Measurements from ENCODE around the gene RAB11FIP4. TPM values are rescaled to one million over a fixed set of nuclear protein-coding genes. Genes with fewer than 3 reads are reported as not detected.

RAB11FIP4 gene
- polyA plus RNA-seq, 1 donor: 16.3 TPM

GRCh38 chr17:31405890-31406371 is 14.5 kb downstream of the RAB11FIP4 start:
- no peak for DNase-seq

DNA sequence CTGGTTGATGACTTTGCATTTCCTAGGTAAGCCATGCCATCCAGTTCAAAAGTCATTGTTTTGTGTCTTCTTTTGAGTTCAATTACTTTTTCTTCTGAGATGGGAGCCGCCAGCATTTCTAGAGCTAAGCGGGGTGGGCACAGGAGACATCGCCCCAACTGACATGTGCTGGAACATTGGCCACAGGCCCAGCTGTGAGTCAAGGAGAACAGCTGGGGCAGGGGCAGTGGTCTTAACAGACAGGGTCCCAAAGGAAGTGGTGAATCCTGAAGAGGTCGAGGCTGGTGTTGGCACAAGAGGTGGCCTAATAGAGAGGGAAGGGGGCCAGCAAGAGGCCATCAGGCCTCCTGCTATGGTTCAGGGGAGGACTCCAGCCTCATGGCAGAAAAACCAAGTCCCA is 17.1 kb downstream of the RAB11FIP4 start:
- no peak for DNase-seq

- no peak for DNase-seq
These were observed 20.3 kb downstream of the RAB11FIP4 start for GRCh38 chr17:31411707-31412285.

DNA sequence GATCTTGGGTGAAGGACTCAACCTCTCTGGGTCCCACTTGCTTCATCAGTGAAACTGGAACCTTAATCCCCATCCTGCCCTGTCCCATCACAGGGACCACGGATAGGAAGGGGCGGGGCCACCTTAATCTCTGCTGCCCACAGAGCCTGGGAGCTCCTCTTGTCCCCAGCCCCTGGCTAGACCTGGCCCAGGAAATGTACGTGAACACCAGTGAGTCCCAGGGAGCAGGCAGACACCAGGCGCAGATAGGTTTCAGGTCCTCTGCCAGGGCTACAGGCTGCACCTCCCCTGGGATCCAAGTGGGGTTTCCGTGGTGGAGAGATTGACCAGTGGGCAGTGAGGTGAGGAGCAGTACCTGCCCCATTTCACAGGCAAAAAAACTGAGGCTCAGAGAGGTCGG is 21.0 kb downstream of the RAB11FIP4 start:
- no peak for DNase-seq

DNA sequence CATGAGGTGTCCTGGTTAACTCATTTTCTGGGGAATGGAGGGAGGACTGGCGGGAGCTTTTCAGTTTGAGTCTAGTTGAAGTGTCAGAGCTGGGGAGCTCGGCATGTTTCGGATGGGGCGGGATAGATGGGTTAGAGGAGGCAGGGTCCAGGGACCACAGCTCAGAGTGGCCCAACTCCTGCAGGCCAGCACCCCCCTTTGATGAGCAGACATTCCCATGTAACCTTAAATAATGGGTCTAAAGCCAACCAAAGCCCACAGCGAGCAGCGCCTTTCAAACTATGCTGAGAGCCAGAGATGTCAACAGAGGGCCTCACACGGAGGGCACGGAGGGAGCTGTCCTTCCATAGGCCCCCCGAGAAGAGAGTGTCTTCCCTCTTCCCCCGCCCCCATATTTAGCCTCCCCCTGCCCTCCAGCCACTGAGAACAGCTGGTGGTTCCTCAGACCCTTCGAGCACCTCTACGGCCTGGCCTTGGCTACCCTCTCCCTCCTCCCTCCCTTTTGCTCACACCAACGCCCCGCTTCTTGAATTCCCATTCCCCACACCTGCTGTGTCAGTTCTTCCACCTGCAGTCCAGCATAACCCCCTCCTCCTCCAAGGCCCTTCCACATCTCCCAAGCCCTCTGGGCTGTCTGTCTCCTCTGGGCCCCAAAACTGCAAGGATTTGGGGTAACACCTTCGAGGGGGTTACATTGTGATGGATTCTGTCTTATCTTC is 21.8 kb downstream of the RAB11FIP4 start:
- DNase-seq: no peak

- DNase-seq: no peak
These were observed 22.5 kb downstream of the RAB11FIP4 start for GRCh38 chr17:31413874-31414549.

- no peak for DNase-seq
These were observed 23.1 kb downstream of the RAB11FIP4 start for GRCh38 chr17:31414550-31414918.

GRCh38 chr17:31415004-31415454 is 23.6 kb downstream of the RAB11FIP4 start:
- DNase-seq: no peak

DNA sequence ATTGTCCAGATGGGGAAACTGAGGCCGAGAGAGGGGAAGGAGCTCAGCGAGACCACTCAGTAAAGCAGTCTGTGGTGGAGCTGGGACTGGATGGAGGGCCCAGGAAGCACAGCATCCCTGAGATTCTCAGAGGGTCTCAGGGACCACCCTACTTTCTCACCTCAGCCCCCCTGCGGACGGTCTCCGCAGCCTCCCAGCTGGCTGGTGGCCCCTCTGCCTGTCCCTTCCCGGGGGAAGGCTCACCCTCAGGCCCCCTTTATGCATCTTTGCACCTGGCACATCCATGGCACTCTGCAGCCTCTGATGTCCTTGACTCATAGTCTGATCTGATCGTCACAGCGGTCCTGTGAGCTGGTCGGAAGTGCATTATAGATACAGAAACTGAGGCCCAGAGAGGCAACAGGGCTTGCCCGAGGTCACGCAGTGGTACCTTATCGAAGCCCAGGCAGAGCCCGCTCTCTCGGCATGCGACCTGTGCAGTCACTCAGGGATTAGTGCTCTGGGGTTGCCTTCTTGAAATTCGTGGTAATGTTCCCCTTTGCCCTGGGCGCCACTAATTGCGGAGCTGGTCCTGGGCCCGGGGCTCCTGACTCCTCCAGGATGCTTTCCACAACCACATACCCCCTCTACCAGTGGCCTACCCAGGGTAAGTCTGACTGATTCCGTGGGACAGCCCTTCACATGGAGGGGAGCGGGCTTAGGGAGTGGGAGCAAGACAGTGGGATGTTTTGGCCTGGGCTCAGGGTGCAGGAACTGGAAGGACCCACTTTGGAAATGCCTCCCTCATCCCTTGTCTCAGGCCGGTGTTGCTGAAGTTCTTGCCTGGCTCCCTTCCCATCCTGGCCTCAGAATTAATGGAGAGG is 24.4 kb downstream of the RAB11FIP4 start:
- DNase-seq: no peak

GRCh38 chr17:31416503-31416923 is 25.0 kb downstream of the RAB11FIP4 start:
- DNase-seq: no peak

GRCh38 chr17:31417051-31417792 is 25.7 kb downstream of the RAB11FIP4 start:
- no peak for DNase-seq

DNA sequence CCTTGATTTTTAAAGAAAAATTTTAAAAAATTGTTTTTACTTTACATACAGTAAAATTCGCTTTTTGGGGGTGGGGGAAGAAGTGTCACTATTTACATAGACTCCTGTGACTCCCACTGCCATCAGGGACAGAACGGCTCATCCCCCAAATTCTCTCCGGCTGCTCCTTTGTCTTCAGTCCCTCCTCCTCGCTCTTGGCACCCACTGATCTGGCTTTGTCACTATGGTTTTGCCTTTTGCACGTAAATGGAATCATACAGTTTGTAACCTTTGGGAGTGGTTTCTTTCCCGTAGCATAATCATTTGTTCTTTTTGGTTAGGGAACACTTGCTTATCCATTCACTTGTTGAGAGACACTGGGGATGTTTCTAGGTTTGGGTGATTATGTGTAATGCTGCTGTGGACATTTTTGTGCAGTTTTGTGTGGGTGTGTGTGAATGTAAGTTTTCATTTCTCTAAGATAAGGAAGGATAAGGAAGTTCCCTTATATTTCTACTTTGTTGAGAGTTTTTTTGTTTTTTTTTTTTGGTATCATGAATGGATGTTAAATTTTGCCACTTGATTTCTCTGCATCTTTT is 27.4 kb downstream of the RAB11FIP4 start:
- no peak for DNase-seq

- DNase-seq: no peak
These were observed 31.0 kb downstream of the RAB11FIP4 start for GRCh38 chr17:31422443-31422842.

DNA sequence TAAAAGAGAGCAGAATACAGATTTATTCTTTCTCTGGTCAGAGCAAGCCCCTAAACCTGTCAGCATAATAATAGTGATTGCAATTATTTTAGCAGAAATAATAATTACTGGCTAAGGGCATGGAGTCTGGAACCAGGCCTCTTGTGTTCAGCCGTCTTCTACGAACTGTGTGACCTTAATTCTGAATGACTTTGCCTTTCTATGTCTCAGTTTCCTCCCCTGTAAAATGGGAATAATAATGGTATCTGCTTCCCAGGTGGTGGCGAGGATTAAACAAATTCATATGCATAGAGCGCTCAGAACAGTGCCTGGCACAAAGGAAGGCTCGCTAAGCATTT is 33.4 kb downstream of the RAB11FIP4 start:
- no peak for DNase-seq

DNA sequence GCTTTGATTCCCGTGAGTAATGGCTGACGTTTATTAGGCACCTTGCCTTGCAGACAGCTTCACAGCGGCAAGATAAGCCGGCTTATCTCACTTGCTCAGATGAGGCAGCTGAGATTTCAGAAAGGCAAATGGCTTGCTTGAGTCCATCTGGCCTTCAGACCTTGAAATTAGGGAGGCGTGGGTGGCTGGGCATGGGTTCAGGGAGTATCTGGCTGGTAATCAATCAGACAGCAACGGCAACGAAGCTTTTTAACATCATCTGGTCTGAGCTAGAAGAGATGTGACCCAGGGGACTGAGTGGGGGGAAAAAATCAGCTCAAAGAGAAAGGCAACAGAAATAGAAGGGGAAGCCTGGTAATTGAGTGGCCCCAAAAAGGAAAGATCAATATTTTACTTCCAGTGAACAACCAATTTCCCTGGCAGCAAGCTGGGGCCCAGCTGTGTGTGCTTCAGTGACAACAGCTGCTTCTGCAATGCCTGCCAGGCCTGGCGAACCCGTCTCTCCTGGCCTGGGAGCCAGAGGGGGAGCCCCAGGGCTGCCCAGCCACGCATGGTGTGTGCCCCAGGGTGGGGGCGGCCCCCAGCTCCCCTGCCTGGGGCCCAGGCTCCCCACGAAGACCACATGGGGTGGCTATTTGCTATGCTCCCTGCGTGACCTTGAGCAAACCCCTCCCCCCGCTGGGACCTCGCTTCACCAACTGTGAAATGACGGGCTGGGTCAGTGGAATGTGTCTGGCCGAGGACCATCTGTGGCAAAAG is 34.0 kb downstream of the RAB11FIP4 start:
- no peak for DNase-seq

GRCh38 chr17:31427684-31428083 is 36.2 kb downstream of the RAB11FIP4 start:
- DNase-seq: no peak

- no peak for DNase-seq
These were observed 36.6 kb downstream of the RAB11FIP4 start for GRCh38 chr17:31428111-31428510.

GRCh38 chr17:31428512-31428911 is 37.0 kb downstream of the RAB11FIP4 start:
- DNase-seq: no peak

GRCh38 chr17:31431098-31431851 is 39.8 kb downstream of the RAB11FIP4 start:
- no peak for DNase-seq

All from left kidney (tissue), 2 donors.